Heart right ventricle (tissue), 16 donors: ENCODE results near the gene RALY. TPM values are rescaled to one million over a fixed set of nuclear protein-coding genes. Genes with fewer than 3 reads are reported as not detected.
A peak's percentile ranks its signal among the peaks of the same experiment; 100 is the strongest.
"Not testable (repeated sequence)": the region's sequence is repeated elsewhere in the genome, so short reads cannot be mapped to it uniquely, and the experiment has no call there.

Experiments
- ATAC-seq, 8 donors: fragments of 200-7000 bp; cut with Tn5 transposase; one replicate each; pipeline ENCODE4 v1.9.1; 2020; ENCODE audit warnings: mild to moderate bottlenecking in 8 of 8, moderate library complexity in 8 of 8, moderate number of reproducible peaks in 1 of 8
- DNase-seq, 2 donors: peaks; one replicate each; pipeline ENCODE4 v3.0.0-alpha.2; 2020
- H3K27ac ChIP-seq, 10 donors: fragments of 200-600 bp; sonication (generic) in 2 of 10; one replicate each; pipeline versions ENCODE4 v1.5.0 to v1.8.0; 2020 to 2022; ENCODE audit warnings: mild to moderate bottlenecking in 3 of 10
- H3K27me3 ChIP-seq, 7 donors: fragments of 200-600 bp; one replicate each; pipeline ENCODE4 v1.8.0; 2021 to 2022; ENCODE audit warnings: mild to moderate bottlenecking in 2 of 7
- H3K36me3 ChIP-seq, 9 donors: fragments of 200-600 bp; sonication (generic) in 1 of 9; one replicate each; pipeline versions ENCODE4 v1.5.0 to v1.8.0; 2020 to 2022; ENCODE audit warnings: mild to moderate bottlenecking in 2 of 9
- H3K4me1 ChIP-seq, 9 donors: fragments of 200-600 bp; sonication (generic) in 1 of 9; one replicate each; pipeline versions ENCODE4 v1.5.0 to v1.8.0; 2020 to 2022; ENCODE audit warnings: mild to moderate bottlenecking in 4 of 9
- H3K4me3 ChIP-seq, 10 donors: fragments of 200-600 bp; sonication (generic) in 2 of 10; one replicate each; pipeline versions ENCODE4 v1.5.0 to v1.8.0; 2020 to 2022; ENCODE audit warnings: mild to moderate bottlenecking in 7 of 10, moderate library complexity in 2 of 10
- H3K9me3 ChIP-seq, 11 donors: fragments of 200-600 bp in 10 of 11; sonication (generic) in 2 of 11; one replicate each; pipeline versions ENCODE4 v1.5.0 to v1.8.0; 2013 to 2022; ENCODE audit warnings: mild to moderate bottlenecking in 2 of 11, control low read depth in 1 of 11, moderate library complexity in 1 of 11
- CTCF ChIP-seq, 9 donors: fragments of 200-600 bp; sonication (generic) in 2 of 9; IDR thresholded peaks; one replicate each; pipeline versions ENCODE4 v1.5.0 to v1.8.0; 2021 to 2022; ENCODE audit warnings: antibody characterized with exemption in 9 of 9, mild to moderate bottlenecking in 5 of 9, moderate library complexity in 1 of 9
- WGBS, 2 donors: extraction: QIAGEN DNeasy Blood & Tissue Kit; methylation state at CpG; one replicate each; pipeline ENCODE4 v1.1.7; 2013; ENCODE audit warnings: inconsistent platforms in 1 of 2; 5-methylcytosine and 5-hydroxymethylcytosine counted together
- intact Hi-C, 10 donors: fragments of 100-400 bp; cut with DNase I; formaldehyde crosslinking; loops; one replicate each; pipeline versions ENCODE4 v1.11.1 to v1.14.2; 2022
- microRNA-seq, 2 donors: library from miRNA; unstranded; fragments of <30 nt; microRNA quantifications; one replicate each; pipeline ENCODE4 v1.2.0, GENCODE V29; 2021
- polyA plus RNA-seq, 2 donors: library from polyadenylated mRNA; stranded (reverse); fragments of 200-250 nt; gene quantifications; one replicate each; pipeline ENCODE4 v1.2.3, GENCODE V29; 2013
- total RNA-seq, 10 donors: library from RNA; stranded (reverse); fragmentation: NEBNext Ultra II Directional in 3 of 10; extraction: Animal tissue kit (Norgen Biotek cat#: 25700) in 3 of 10; gene quantifications; one replicate each; pipeline versions ENCODE4 v1.2.1 to v1.2.4, GENCODE V29; 2021 to 2023
- donor health status: Arrhythmogenic right ventricular cardiomyopathy.
- donor health status: ischemic (EF 13 %, LVEDD 7.1; RV severe dilation, severe dysfunction).
- donor health status: healthy with polysubstance abuse.
- donor health status: DM: no; HTN: yes; CAD: no.
- donor health status: DM: no; HTN: no; CAD: no.
- donor health status: ischemic (EF 25% LVEDD 6.9; RV normal size, moderate dysfunction).
- donor health status: ischemic (EF 25% LVEDD 5.7; RV mildly dilated, moderate dysfunction).
- donor health status: healthy.
- donor health status: DM: yes; HTN: yes; CAD: no.
- donor health status: Ischemic cardiomyopathy.
- donor health status: ischemic (EF 35%, LVEDD 5.7; RV mildly dilated, moderate dysfunction).
- donor health status: nonischemic (EF 11% LVEDD 7.7; RV severe dilation, severe dysfunction).
- donor health status: DM: yes; HTN: yes; CAD: no.
- donor health status: PGD.
- donor health status: ischemic (EF 29% LVEDD 5.4; RV normal size, mild dysfunction).
- donor health status: nonischemic (EF 23%, LVEDD 6.1; RV moderate dilation, normal function).

RALY gene
- total and polyA plus RNA-seq, 12 donors = 84.3 to 234 (median 104) TPM

- peak; percentile 69 to 83 (median 78) for ATAC-seq
- intact Hi-C loops = loop anchor here (2.0 to 10.0 kb wide), 12 partner anchors 55 to 735 kb away; no protein-coding TSS in a partner anchor
- Histone ChIP-seq H3K36me3 (no peaks in the 10 kb centered on the region), H3K9me3 (no peaks in the 10 kb centered on the region), H3K4me1 (peaks cover 0 to 7% (median 0%) of the 10 kb centered on the region in 9 donors), H3K27ac (no peak overlapping the region), H3K27me3 (no peaks in the 10 kb centered on the region), H3K4me3 (no peak overlapping the region)
- peak; percentile 37 to 64 for DNase-seq
- WGBS, 2 donors = 1 to 5% methylated on average over 10 of the region's 10 CpGs
- peak; percentile 83 to 93 (median 86) for TF ChIP-seq CTCF (IDR thresholded peaks at IDR 0.05)
Observed at GRCh38 chr20:34129518-34130162, 135.9 kb downstream of the RALY start.

GRCh38 chr20:34131491-34131890 lies 137.8 kb downstream of the RALY start:
- no peak for TF ChIP-seq CTCF (IDR thresholded peaks at IDR 0.05)
- no peak overlapping the region for H3K4me3 ChIP-seq
- H3K36me3 ChIP-seq = no peaks in the 10 kb centered on the region
- WGBS, 2 donors = 80 to 81% methylated on average over 4 of the region's 4 CpGs
- H3K9me3 ChIP-seq = no peaks in the 10 kb centered on the region
- DNase-seq (no peak), ATAC-seq (no peak)
- H3K4me1 ChIP-seq = peaks cover 0 to 7% (median 0%) of the 10 kb centered on the region in 9 donors
- no peaks in the 10 kb centered on the region for H3K27me3 ChIP-seq
- H3K27ac ChIP-seq = no peak overlapping the region
- intact Hi-C loops = loop anchor here in 2 of 10 donors (5.0 to 10.0 kb wide), 2 partner anchors 264 to 737 kb away; no protein-coding TSS in a partner anchor

GRCh38 chr20:34132491-34132890 lies 138.8 kb downstream of the RALY start:
- ATAC-seq = not testable (repeated sequence)

GRCh38 chr20:34132943-34133342 lies 139.2 kb downstream of the RALY start:
- not testable (repeated sequence) for ATAC-seq, H3K4me1 ChIP-seq
- intact Hi-C loops = loop anchor here in 2 of 10 donors (5.0 to 10.0 kb wide), 2 partner anchors 266 to 738 kb away; no protein-coding TSS in a partner anchor

More at GRCh38 chr20:34132491-34132890, 138.8 kb downstream of the RALY start:
- DNase-seq, H3K36me3 ChIP-seq, H3K4me1 ChIP-seq, H3K27me3 ChIP-seq, H3K9me3 ChIP-seq, H3K4me3 ChIP-seq, H3K27ac ChIP-seq: not testable (repeated sequence)
- intact Hi-C loops = loop anchor here in 2 of 10 donors (5.0 to 10.0 kb wide), 2 partner anchors 265 to 738 kb away; no protein-coding TSS in a partner anchor
- WGBS, 2 donors = 91 to 95% methylated on average over 16 to 26 of the region's 26 CpGs

GRCh38 chr20:34133365-34133860 lies 139.7 kb downstream of the RALY start:
- H3K36me3 ChIP-seq, H3K9me3 ChIP-seq, DNase-seq, ATAC-seq, H3K27ac ChIP-seq, H3K4me3 ChIP-seq, H3K4me1 ChIP-seq, H3K27me3 ChIP-seq: not testable (repeated sequence)
- WGBS, 2 donors = 63 to 65% methylated on average over 4 of the region's 4 CpGs
- intact Hi-C loops = loop anchor here in 2 of 10 donors (5.0 to 10.0 kb wide), 2 partner anchors 266 to 739 kb away; no protein-coding TSS in a partner anchor

More at GRCh38 chr20:34132943-34133342, 139.2 kb downstream of the RALY start:
- 89 to 91% methylated on average over 18 to 19 of the region's 21 CpGs for WGBS, 2 donors
- not testable (repeated sequence) for H3K36me3 ChIP-seq, H3K27me3 ChIP-seq, H3K4me3 ChIP-seq, DNase-seq, H3K27ac ChIP-seq, H3K9me3 ChIP-seq

Small RNAs within 50 kb of the gene (microRNA-seq; reads per million reads assigned to microRNA genes)
- gene MIR4755 = 0 reads per million in 2 donors

Other genes starting within 250 kb of the RALY start
- gene CHMP4B, start 182.6 kb upstream of the RALY start, total RNA-seq = 100 to 1,000 TPM in 6 of 10 donors, 10 to 100 TPM in 4; 88.3 to 137 (median 103) TPM
- 100 to 1,000 TPM in 1 of 2 donors, 10 to 100 TPM in 1; 87.5 to 246 TPM for gene CHMP4B, start 182.6 kb upstream of the RALY start, polyA plus RNA-seq
- gene EIF2S2, start 118.3 kb downstream of the RALY start, total RNA-seq = 10 to 100 TPM; 32.4 to 59.7 (median 41.1) TPM
- gene EIF2S2, start 118.3 kb downstream of the RALY start, polyA plus RNA-seq = 10 to 100 TPM; 22.2 to 67.7 TPM
- 10 to 100 TPM in 9 of 10 donors, 1 to 10 TPM in 1; 4.7 to 21.6 (median 13.1) TPM for gene ASIP, start 247.5 kb downstream of the RALY start, total RNA-seq
- 100 to 1,000 TPM in 1 of 2 donors, 1 to 10 TPM in 1; 1.6 to 234 TPM for gene ASIP, start 247.5 kb downstream of the RALY start, polyA plus RNA-seq